ENCODE measurements around the gene SLC12A7.
"Not testable (repeated sequence)": the region's sequence is repeated elsewhere in the genome, so short reads cannot be mapped to it uniquely, and the experiment has no call there.

Gene SLC12A7

GRCh38 chr5:1109542-1110306 lies 2.1 kb downstream of the SLC12A7 start:
- no peak for DNase-seq (ENCODE audit: low spot score)

- no peak for DNase-seq (ENCODE audit: low spot score)
Observed at GRCh38 chr5:1108865-1109174, 3.0 kb downstream of the SLC12A7 start.

GRCh38 chr5:1108023-1108864 lies 3.6 kb downstream of the SLC12A7 start:
- DNase-seq (ENCODE audit: low spot score), result no peak

- no peak for DNase-seq (ENCODE audit: low spot score)
Observed at GRCh38 chr5:1107167-1108022, 4.5 kb downstream of the SLC12A7 start.

- no peak for DNase-seq (ENCODE audit: low spot score)
Observed at GRCh38 chr5:1106385-1107166, 5.3 kb downstream of the SLC12A7 start.

GRCh38 chr5:1105350-1106265 lies 6.3 kb downstream of the SLC12A7 start:
- DNase-seq (ENCODE audit: low spot score), result peak; percentile 28

GRCh38 chr5:1104327-1105006 lies 7.4 kb downstream of the SLC12A7 start:
- peak; percentile 34 for DNase-seq (ENCODE audit: low spot score)

GRCh38 chr5:1103505-1104326 lies 8.1 kb downstream of the SLC12A7 start:
- no peak for DNase-seq (ENCODE audit: low spot score)

GRCh38 chr5:1103093-1103492 lies 8.8 kb downstream of the SLC12A7 start:
- DNase-seq (ENCODE audit: low spot score), result no peak

GRCh38 chr5:1101961-1102713 lies 9.7 kb downstream of the SLC12A7 start:
- DNase-seq (ENCODE audit: low spot score), result no peak

- no peak for DNase-seq (ENCODE audit: low spot score)
Observed at GRCh38 chr5:1100664-1101574, 10.9 kb downstream of the SLC12A7 start.

GRCh38 chr5:1099926-1100663 lies 11.8 kb downstream of the SLC12A7 start:
- DNase-seq (ENCODE audit: low spot score), result no peak

- no peak for DNase-seq (ENCODE audit: low spot score)
Observed at GRCh38 chr5:1098986-1099597, 12.8 kb downstream of the SLC12A7 start.

GRCh38 chr5:1097988-1098385 lies 13.9 kb downstream of the SLC12A7 start:
- not testable (repeated sequence) for DNase-seq (ENCODE audit: low spot score)

- no peak for DNase-seq (ENCODE audit: low spot score)
Observed at GRCh38 chr5:1097381-1097987, 14.4 kb downstream of the SLC12A7 start.

- no peak for DNase-seq (ENCODE audit: low spot score)
Observed at GRCh38 chr5:1096838-1097237, 15.0 kb downstream of the SLC12A7 start.

All from CD4-positive, alpha-beta T cell treated with Interleukin-15 for 4 hours (primary cell).